ENCODE results near the gene CRAMP1. TPM values are rescaled to one million over a fixed set of nuclear protein-coding genes. Genes with fewer than 3 reads are reported as not detected.

The CRAMP1 gene
- polyA plus RNA-seq, 2 of the 4 experiments (the other 2 are of a cell fraction), result 6.5 to 9.1 TPM

DNA sequence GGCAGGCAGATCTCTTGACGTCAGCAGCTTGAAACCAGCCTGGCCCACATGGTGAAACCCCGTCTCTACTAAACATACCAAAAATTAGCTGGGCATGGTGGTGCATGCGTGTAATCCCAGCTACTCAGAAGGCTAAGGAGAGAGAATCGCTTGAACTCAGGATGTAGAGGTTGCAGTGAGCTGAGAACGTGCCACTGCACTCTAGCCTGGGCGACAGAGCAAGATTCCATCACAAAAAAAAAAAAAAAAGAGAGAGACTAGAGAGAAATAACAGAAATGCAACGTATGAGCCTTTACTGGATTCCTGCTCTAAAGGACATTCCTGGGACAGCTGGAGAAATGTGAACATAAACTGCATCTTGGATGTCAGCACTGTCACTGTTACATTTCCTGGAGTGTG lies 11.1 kb upstream of the CRAMP1 start:
- 89% methylated on average over 7 of the region's 7 CpGs for WGBS (ENCODE audit: missing lambda C conversion rate)
- H3K4me3 ChIP-seq, result no peak overlapping the region
- no peak for TF ChIP-seq JUNB (IDR thresholded peaks at IDR 0.05)
- TF ChIP-seq, protein P1, sequence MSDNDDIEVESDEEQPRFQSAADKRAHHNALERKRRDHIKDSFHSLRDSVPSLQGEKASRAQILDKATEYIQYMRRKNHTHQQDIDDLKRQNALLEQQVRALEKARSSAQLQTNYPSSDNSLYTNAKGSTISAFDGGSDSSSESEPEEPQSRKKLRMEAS (IDR thresholded peaks at IDR 0.05), result no peak
- TF ChIP-seq, protein P2, sequence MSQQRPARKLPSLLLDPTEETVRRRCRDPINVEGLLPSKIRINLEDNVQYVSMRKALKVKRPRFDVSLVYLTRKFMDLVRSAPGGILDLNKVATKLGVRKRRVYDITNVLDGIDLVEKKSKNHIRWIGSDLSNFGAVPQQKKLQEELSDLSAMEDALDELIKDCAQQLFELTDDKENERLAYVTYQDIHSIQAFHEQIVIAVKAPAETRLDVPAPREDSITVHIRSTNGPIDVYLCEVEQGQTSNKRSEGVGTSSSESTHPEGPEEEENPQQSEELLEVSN (IDR thresholded peaks at IDR 0.05; ENCODE audit: borderline replicate concordance, low read depth), result no peak
- TF ChIP-seq, protein P3, sequence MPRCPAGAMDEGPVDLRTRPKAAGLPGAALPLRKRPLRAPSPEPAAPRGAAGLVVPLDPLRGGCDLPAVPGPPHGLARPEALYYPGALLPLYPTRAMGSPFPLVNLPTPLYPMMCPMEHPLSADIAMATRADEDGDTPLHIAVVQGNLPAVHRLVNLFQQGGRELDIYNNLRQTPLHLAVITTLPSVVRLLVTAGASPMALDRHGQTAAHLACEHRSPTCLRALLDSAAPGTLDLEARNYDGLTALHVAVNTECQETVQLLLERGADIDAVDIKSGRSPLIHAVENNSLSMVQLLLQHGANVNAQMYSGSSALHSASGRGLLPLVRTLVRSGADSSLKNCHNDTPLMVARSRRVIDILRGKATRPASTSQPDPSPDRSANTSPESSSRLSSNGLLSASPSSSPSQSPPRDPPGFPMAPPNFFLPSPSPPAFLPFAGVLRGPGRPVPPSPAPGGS (IDR thresholded peaks at IDR 0.05), result no peak
- no peak for TF ChIP-seq RNF2 (IDR thresholded peaks at IDR 0.05; ENCODE audit: borderline replicate concordance, low read depth)
- TF ChIP-seq KDM5A (IDR thresholded peaks at IDR 0.05), result no peak
- TF ChIP-seq, protein P4, sequence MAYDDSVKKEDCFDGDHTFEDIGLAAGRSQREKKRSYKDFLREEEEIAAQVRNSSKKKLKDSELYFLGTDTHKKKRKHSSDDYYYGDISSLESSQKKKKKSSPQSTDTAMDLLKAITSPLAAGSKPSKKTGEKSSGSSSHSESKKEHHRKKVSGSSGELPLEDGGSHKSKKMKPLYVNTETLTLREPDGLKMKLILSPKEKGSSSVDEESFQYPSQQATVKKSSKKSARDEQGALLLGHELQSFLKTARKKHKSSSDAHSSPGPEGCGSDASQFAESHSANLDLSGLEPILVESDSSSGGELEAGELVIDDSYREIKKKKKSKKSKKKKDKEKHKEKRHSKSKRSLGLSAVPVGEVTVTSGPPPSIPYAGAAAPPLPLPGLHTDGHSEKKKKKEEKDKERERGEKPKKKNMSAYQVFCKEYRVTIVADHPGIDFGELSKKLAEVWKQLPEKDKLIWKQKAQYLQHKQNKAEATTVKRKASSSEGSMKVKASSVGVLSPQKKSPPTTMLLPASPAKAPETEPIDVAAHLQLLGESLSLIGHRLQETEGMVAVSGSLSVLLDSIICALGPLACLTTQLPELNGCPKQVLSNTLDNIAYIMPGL (CRISPR knock-in tag; IDR thresholded peaks at IDR 0.05; ENCODE audit: borderline replicate concordance), result no peak
- no peak for TF ChIP-seq TFCP2L1 (CRISPR knock-in tag; IDR thresholded peaks at IDR 0.05)
- TF ChIP-seq MAZ (IDR thresholded peaks at IDR 0.05; ENCODE audit: borderline replicate concordance, low read depth, low read length), result no peak
- TF ChIP-seq NFE2L2 (conservative IDR thresholded peaks at IDR 0.05; ENCODE audit: low read length), result no peak
- no peak for TF ChIP-seq ZC3H11A (IDR thresholded peaks at IDR 0.05)
- no peak for TF ChIP-seq NR3C1 (IDR thresholded peaks at IDR 0.05)
- TF ChIP-seq MAFK (IDR thresholded peaks at IDR 0.05; ENCODE audit: partially characterized antibody), result no peak
- no peak for TF ChIP-seq POLR2AphosphoS2 (conservative IDR thresholded peaks at IDR 0.05; ENCODE audit: low read length)
- TF ChIP-seq CBX2 (IDR thresholded peaks at IDR 0.05; ENCODE audit: borderline replicate concordance, low read depth), result no peak
- TF ChIP-seq SREBF2 (IDR thresholded peaks at IDR 0.05), result no peak
- TF ChIP-seq HDAC2 (IDR thresholded peaks at IDR 0.05), result no peak
- no peak for TF ChIP-seq CEBPB (IDR thresholded peaks at IDR 0.05)
- no peak for TF ChIP-seq ZNF302 (CRISPR knock-in tag; IDR thresholded peaks at IDR 0.05)
- no peak for TF ChIP-seq ESRRA (IDR thresholded peaks at IDR 0.05; ENCODE audit: borderline replicate concordance, low read length)
- CTCF ChIA-PET, result interaction anchor here (1.6 to 2.4 kb wide), 2 partner anchors 105 to 123 kb away, joined by 4 to 7 read pairs; partner anchors contain the start of gene MAPK8IP3
- no peaks in the 10 kb centered on the region for H3K9me3 ChIP-seq
- ATAC-seq, result no peak
- POLR2A ChIA-PET, result interaction anchor here (1.5 kb wide), 1 partner anchor 10 kb away, joined by 3 read pairs; the partner anchor contains the start of gene IFT140
- no peaks in the 10 kb centered on the region for H3K4me1 ChIP-seq
- no peak overlapping the region for H3K4me2 ChIP-seq
- no peak for FAIRE-seq
- DNase-seq (ENCODE audit: low read depth in 1 of 2, low spot score in 1 of 2), result no peak
- H3K27ac ChIP-seq, result no peak overlapping the region

DNA sequence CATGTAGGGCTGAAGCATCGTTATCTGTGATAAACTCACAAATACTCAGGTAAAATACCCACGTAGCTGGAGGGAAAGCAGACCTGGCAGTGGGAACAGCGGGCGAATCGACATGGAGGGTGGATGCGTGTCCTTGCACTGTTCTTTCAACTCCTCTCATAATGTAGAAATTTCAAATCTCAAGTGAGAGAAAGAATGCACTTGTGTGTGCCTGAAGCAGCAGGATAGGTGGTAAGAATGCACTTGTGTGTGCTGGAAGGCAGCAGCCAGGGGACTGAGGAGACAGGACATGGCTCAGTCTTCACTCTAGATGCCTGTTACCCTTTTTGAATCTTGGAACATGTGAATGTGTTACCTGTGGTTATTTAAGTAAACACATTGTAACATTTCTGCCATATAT lies 10.7 kb upstream of the CRAMP1 start:
- ATAC-seq (no peak), FAIRE-seq (no peak), DNase-seq (ENCODE audit: low read depth in 1 of 2, low spot score in 1 of 2) (no peak)
- H3K4me1 ChIP-seq, result no peaks in the 10 kb centered on the region
- H3K9me3 ChIP-seq, result no peaks in the 10 kb centered on the region
- H3K4me2 ChIP-seq, result no peak overlapping the region
- 92% methylated on average over 6 of the region's 6 CpGs for WGBS (ENCODE audit: missing lambda C conversion rate)
- H3K4me3 ChIP-seq, result no peak overlapping the region
- POLR2A ChIA-PET, result interaction anchor here (1.5 kb wide), 1 partner anchor 10 kb away, joined by 3 read pairs; the partner anchor contains the start of gene IFT140
- no peak for TF ChIP-seq SMC3 (IDR thresholded peaks at IDR 0.05)
- no peak for TF ChIP-seq TP53 (CRISPR knock-in tag; IDR thresholded peaks at IDR 0.05)
- TF ChIP-seq, protein P5, sequence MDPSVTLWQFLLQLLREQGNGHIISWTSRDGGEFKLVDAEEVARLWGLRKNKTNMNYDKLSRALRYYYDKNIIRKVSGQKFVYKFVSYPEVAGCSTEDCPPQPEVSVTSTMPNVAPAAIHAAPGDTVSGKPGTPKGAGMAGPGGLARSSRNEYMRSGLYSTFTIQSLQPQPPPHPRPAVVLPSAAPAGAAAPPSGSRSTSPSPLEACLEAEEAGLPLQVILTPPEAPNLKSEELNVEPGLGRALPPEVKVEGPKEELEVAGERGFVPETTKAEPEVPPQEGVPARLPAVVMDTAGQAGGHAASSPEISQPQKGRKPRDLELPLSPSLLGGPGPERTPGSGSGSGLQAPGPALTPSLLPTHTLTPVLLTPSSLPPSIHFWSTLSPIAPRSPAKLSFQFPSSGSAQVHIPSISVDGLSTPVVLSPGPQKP (IDR thresholded peaks at IDR 0.05; ENCODE audit: low read depth, low read length), result no peak
- TF ChIP-seq RARB (CRISPR knock-in tag; IDR thresholded peaks at IDR 0.05), result no peak
- TF ChIP-seq, protein P6, sequence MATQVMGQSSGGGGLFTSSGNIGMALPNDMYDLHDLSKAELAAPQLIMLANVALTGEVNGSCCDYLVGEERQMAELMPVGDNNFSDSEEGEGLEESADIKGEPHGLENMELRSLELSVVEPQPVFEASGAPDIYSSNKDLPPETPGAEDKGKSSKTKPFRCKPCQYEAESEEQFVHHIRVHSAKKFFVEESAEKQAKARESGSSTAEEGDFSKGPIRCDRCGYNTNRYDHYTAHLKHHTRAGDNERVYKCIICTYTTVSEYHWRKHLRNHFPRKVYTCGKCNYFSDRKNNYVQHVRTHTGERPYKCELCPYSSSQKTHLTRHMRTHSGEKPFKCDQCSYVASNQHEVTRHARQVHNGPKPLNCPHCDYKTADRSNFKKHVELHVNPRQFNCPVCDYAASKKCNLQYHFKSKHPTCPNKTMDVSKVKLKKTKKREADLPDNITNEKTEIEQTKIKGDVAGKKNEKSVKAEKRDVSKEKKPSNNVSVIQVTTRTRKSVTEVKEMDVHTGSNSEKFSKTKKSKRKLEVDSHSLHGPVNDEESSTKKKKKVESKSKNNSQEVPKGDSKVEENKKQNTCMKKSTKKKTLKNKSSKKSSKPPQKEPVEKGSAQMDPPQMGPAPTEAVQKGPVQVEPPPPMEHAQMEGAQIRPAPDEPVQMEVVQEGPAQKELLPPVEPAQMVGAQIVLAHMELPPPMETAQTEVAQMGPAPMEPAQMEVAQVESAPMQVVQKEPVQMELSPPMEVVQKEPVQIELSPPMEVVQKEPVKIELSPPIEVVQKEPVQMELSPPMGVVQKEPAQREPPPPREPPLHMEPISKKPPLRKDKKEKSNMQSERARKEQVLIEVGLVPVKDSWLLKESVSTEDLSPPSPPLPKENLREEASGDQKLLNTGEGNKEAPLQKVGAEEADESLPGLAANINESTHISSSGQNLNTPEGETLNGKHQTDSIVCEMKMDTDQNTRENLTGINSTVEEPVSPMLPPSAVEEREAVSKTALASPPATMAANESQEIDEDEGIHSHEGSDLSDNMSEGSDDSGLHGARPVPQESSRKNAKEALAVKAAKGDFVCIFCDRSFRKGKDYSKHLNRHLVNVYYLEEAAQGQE (IDR thresholded peaks at IDR 0.05), result no peak
- CTCF ChIA-PET, result interaction anchor here (1.6 to 2.4 kb wide), 2 partner anchors 104 to 122 kb away, joined by 4 to 7 read pairs; partner anchors contain the start of gene MAPK8IP3
- H3K27ac ChIP-seq, result no peak overlapping the region
